ENCODE measurements around the gene IVNS1ABP. TPM values are rescaled to one million over a fixed set of nuclear protein-coding genes. Genes with fewer than 3 reads are reported as not detected.

IVNS1ABP gene
- total and polyA plus RNA-seq, 9 of the 15 experiments (the other 6 are each of a cell fraction or from before 2014, with no cell fraction given) = 30.6 to 126 (median 77.7) TPM

GRCh38 chr1:185317034-185317885 lies at the start of gene IVNS1ABP (continued):
- TF ChIP-seq HMGN3 (IDR thresholded peaks at IDR 0.05; ENCODE audit: borderline replicate concordance, extremely low read depth, insufficient read length, low read depth, low read length) (peak; percentile 90), GTF2F1 (IDR thresholded peaks at IDR 0.05; ENCODE audit: low read depth, low read length) (peak; percentile 55; the same call in 1 of the 2 replicates), ZNF384 (IDR thresholded peaks at IDR 0.05; ENCODE audit: low read depth, low read length) (no peak; the same call in 1 of the 2 replicates), NBN (IDR thresholded peaks at IDR 0.05; ENCODE audit: low read depth) (peak; percentile 73), FOXA3 (CRISPR knock-in tag; conservative IDR thresholded peaks at IDR 0.05 in 1 of 2, IDR thresholded peaks at IDR 0.05 in 1 of 2) (no peak), OTX1 (CRISPR knock-in tag; IDR thresholded peaks at IDR 0.05) (peak; percentile 15; the same call in 1 of the 2 replicates), BACH1 (tag; IDR thresholded peaks at IDR 0.05) (no peak), DACH1 (IDR thresholded peaks at IDR 0.05; ENCODE audit: partially characterized antibody) (no peak), E4F1 (CRISPR knock-in tag; IDR thresholded peaks at IDR 0.05; ENCODE audit: borderline replicate concordance) (no peak), ZNF217 (CRISPR knock-in tag; IDR thresholded peaks at IDR 0.05) (no peak), MCM7 (IDR thresholded peaks at IDR 0.05) (no peak), POLR2B (IDR thresholded peaks at IDR 0.05; ENCODE audit: low read depth, partially characterized antibody) (peak; percentile 86), HDAC2 (IDR thresholded peaks at IDR 0.05) (no peak; the same call in none of the 2 replicates), ARNT (IDR thresholded peaks at IDR 0.05) (peak; percentile 35 to 61; a peak in 2 of 4 replicates), ARID1B (IDR thresholded peaks at IDR 0.05) (peak; percentile 79), ZNF695 (CRISPR knock-in tag; IDR thresholded peaks at IDR 0.05) (no peak), NUFIP1 (IDR thresholded peaks at IDR 0.05; ENCODE audit: partially characterized antibody) (no peak)
- TF ChIP-seq, protein P1, sequence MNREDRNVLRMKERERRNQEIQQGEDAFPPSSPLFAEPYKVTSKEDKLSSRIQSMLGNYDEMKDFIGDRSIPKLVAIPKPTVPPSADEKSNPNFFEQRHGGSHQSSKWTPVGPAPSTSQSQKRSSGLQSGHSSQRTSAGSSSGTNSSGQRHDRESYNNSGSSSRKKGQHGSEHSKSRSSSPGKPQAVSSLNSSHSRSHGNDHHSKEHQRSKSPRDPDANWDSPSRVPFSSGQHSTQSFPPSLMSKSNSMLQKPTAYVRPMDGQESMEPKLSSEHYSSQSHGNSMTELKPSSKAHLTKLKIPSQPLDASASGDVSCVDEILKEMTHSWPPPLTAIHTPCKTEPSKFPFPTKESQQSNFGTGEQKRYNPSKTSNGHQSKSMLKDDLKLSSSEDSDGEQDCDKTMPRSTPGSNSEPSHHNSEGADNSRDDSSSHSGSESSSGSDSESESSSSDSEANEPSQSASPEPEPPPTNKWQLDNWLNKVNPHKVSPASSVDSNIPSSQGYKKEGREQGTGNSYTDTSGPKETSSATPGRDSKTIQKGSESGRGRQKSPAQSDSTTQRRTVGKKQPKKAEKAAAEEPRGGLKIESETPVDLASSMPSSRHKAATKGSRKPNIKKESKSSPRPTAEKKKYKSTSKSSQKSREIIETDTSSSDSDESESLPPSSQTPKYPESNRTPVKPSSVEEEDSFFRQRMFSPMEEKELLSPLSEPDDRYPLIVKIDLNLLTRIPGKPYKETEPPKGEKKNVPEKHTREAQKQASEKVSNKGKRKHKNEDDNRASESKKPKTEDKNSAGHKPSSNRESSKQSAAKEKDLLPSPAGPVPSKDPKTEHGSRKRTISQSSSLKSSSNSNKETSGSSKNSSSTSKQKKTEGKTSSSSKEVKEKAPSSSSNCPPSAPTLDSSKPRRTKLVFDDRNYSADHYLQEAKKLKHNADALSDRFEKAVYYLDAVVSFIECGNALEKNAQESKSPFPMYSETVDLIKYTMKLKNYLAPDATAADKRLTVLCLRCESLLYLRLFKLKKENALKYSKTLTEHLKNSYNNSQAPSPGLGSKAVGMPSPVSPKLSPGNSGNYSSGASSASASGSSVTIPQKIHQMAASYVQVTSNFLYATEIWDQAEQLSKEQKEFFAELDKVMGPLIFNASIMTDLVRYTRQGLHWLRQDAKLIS (CRISPR knock-in tag; IDR thresholded peaks at IDR 0.05) = peak; percentile 79; the same call in 1 of the 2 replicates
- TF ChIP-seq, protein P2, sequence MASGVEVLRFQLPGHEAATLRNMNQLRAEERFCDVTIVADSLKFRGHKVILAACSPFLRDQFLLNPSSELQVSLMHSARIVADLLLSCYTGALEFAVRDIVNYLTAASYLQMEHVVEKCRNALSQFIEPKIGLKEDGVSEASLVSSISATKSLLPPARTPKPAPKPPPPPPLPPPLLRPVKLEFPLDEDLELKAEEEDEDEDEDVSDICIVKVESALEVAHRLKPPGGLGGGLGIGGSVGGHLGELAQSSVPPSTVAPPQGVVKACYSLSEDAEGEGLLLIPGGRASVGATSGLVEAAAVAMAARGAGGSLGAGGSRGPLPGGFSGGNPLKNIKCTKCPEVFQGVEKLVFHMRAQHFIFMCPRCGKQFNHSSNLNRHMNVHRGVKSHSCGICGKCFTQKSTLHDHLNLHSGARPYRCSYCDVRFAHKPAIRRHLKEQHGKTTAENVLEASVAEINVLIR (CRISPR knock-in tag; IDR thresholded peaks at IDR 0.05) = 0 out of 2 replicates have a peak, but pooled peaks have one; percentile 56
- TF ChIP-seq, protein P3, sequence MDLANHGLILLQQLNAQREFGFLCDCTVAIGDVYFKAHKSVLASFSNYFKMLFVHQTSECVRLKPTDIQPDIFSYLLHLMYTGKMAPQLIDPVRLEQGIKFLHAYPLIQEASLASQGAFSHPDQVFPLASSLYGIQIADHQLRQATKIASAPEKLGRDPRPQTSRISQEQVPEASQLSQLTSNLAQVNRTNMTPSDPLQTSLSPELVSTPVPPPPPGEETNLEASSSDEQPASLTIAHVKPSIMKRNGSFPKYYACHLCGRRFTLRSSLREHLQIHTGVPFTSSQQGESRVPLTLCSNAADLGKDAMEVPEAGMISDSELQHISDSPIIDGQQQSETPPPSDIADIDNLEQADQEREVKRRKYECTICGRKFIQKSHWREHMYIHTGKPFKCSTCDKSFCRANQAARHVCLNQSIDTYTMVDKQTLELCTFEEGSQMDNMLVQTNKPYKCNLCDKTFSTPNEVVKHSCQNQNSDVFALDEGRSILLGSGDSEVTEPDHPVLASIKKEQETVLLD (IDR thresholded peaks at IDR 0.05) = peak; percentile 70
